HS-5 (cell line): Measurements from ENCODE around the gene CRYGS.
"Not testable (repeated sequence)": the region's sequence is repeated elsewhere in the genome, so short reads cannot be mapped to it uniquely, and the experiment has no call there.

Source experiments
- DNase-seq: peaks from one replicate; pipeline ENCODE4 v3.0.0-alpha.2; 2012; ENCODE audit warnings: low read depth

The CRYGS gene

DNA sequence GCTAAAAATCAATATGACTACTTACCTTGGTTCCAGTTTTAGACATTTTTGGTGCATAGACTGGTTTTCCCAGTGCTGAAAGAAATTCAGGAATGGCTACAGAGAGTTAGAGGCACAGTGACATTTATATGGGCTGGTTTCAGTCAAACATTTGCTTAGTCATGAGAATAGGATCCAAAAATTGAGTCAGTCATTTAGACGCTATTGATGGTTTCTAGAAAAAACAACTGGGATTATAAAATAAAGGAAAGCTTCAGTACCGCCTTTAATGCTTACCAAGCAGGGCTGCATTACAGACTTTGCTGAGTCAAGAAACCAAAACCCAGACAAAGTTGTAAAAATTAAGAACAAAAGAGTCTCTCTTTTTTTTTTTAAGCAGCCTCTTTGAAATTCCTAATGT, at the start of gene CRYGS:
CRYGS (minus strand) TSS at position 100 of the 400 bp plus-strand sequence; CDS start at position 46, 54 bp downstream.
- no peak for DNase-seq

DNA sequence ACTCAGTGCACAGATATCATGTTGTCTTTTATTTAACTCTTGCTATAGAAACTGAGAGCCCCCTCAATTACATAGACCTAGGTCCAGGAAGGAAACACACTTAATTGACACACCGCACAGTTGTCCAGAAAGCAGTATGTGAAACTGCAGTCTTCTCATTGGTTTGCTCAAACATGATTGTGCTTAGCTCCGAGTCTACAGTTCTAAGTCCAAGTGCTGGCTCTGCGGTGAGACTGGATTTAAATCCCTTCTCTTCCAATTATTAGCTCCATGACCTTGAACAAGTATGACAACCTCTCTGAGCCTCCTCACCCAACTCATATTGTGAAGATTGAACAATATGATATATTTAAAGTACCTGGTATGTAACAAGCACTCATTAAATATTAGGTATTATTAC, 49.7 kb upstream of the CRYGS start:
- DNase-seq, result no peak

DNA sequence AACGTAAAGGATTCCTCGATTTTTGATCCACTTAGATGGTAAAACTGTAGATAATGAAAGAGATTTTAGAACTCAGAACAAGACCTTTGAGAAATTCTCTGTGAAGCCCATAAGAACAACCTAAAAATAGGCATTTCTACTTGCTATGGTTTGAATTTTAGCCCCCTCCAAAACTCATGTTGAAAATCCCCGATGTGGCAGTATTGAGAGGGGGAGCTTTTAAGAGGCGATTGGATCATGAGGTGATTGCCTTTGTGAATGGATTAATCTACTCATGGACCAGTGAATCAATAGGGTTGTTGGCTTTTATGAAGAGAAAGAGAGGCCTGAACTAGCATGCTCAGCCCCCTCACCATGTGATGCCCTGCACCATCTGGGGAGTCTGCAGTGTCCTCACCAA, 48.5 kb upstream of the CRYGS start:
- no peak for DNase-seq

DNA sequence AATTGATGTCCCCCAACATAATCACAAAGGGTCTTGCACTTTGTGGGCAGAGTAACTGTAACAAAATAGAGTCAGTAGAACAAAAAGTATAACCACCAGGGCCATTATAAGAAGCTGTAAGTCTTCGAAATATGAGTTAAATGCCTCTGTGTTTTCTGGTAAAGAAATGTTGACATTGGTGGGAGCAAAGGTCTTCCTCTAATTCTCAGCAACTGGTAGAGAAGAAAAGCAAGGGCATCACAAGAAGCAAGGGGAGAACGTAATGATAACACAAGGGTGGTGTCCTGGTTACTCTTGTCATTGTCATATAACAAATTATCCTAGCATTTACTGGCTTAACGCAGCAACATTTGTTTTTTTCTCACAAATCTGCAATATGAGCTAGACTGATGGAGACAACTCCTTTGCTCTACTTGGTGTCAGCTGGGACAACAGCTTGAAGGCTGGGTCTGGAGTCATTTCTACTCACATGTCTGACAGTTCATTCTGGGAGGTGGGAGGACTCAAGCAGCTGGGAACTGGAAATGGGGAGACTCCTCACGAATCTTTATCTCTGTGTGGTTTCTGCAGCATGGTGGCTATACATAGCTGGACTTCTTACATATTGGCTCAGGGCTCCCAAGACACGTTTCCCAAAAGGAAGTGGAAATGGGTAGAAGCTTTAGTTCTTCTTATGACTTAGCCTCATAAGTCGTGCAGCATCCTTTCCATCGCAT, 46.6 kb upstream of the CRYGS start:
- DNase-seq, result no peak

DNA sequence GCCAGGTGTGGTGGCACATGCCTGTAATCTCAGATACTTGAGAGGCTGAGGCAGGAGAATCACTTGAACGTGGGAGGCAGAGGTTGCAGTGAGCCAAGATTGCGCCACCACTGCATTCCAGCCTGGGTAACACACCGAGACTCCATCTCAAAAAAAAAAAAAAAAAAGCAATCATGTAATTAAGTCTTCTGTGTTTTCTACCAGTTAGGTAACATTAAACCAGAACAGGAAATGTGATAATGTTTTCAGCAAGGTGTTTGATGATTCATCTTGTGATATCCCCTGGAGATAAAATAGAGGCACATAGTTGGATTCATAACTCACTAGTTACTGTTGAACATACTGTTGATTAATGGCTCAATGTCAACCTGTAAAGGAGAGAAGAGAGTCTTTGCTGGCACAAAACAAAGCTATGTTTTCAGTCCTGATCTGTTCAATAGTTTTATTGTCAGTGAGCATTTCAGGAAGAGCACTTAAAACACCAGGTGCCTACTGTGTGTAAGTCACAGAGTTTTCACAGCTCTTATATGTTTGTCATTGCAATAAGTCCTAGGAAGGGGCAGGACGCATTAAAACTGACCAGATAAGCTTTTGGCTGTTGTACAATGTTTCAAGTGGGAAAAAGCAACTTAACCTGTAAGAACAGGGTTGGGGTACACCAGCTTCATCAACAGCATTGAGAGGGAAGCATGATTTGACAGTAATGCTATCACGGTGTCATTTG, 45.8 kb upstream of the CRYGS start:
- DNase-seq, result no peak

DNA sequence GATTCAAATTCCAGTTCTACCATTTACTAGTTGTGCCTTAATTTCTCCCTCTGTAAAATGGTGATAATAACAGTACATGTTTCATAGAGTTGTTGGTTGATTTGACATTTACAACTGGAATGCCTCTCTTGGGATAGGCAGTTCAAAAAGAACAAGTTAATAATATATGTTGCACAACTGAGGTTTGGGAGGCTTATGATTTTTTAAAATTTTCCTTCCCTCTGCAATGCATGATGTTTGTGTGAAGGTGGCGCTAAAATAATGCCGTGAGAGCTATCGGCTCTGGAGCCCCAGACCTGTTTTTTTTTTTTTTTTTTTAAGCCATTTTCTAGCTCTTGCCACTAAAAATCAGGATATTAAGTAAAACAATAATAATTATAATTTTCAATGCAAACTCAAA, 44.9 kb upstream of the CRYGS start:
- DNase-seq, result no peak

DNA sequence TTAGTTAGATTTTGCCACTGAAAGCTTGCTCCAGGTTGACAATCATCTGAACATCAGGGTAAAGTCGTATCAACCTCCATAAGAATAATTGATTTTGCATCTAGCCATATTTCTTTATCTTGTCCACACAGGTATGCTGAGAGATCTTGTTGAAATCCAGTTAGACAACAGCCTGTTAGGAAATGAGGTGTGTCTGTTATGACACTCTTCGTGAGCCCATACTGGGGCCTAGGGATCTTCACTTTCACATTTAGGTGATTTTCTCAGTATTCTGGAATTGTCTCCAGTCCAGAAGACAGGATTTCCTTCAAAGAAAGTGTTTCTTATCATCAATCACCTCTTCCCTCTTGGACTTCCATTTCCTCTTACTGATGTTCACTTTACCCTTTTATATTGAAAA, 44.5 kb upstream of the CRYGS start:
- no peak for DNase-seq

DNA sequence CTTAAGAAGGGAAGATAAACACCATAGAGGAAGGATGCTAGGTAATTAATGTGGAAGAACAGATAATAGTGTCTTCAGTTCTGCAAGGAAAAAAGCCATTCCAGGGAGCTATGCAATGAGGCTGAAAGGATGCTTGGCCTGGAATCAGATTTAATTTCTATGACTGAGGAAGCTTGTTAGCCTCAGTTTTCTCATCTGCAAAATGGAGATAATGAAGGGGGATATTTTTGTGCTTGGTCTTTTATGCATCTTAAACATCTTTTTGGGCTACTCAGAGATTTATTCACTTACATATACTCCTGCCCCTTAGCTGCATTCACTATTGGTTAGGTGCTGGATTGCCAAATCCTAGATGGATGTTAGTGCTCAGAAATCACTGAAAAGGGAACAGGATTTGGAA, 43.0 kb upstream of the CRYGS start:
- DNase-seq, result no peak

DNA sequence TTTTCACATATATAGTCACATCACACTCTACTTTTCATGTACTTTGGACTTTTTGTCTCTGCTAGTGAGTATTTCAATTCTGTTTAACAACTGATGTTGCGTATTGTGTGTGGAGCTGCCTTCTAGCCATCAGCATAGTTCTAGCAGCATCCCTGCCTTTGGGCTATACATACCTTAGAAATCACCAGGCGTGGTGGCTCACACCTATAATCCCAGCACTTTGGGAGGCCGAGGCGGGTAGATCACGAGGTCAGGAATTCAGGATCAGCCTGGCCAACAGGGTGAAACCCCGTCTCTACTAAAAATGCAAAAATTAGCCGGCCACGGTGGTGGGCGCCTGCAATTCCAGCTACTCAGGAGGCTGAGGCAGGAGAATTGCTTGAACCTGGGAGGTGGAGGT, 42.1 kb upstream of the CRYGS start:
- DNase-seq, result not testable (repeated sequence)

DNA sequence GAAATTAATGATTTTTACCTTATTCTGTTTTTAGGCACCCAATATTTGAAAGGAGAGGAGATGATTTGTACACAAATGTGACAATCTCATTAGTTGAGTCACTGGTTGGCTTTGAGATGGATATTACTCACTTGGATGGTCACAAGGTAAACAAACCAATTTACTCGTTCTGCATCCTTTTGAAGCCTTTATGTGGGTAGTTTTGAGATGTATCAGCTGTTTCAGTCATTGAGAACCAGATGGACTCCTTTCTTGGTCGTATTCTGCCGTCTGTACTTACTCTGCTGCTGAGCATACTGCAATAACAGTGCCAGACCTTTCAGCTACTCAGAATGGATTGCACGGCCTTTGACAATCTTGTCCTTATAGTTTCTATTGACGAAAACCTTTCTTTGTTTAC, 39.7 kb upstream of the CRYGS start:
- no peak for DNase-seq

DNA sequence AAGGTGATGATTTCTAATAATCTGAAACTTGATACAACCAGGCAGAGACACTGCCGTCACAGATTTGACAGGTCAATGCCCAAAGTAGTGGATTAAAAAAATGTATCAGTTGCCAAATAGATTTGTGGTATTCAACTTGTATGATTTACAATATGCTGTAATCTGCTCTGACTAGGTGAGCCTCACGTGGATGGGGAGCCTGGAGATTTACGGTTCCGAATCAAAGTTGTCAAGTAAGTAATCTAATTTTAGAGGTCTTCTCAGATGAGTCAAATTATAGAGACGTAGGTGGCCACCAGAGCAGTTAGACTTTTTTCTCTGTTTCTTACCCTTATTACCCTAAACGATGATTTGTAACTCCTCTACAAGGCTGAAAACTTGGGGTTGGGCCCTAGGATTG, 38.4 kb upstream of the CRYGS start:
- no peak for DNase-seq

DNA sequence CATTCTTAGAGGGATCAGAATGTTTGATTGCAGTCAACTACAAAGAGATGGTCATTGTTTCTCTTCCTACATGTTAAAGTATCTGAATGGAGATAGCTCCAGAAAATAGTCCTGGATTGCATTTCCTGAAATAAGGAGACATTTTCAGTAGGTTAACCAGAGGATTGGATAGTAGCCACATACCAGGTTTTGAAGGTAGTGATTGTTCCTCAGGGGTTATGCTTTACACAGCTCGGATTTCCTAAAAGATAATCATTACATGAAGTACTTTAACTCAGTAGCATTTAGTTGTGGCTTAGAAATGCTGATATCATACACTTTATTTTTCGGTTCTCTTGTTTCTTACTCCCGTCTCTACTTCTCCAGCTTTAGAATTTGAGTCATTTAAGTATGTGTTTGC, 36.6 kb upstream of the CRYGS start:
- no peak for DNase-seq

DNA sequence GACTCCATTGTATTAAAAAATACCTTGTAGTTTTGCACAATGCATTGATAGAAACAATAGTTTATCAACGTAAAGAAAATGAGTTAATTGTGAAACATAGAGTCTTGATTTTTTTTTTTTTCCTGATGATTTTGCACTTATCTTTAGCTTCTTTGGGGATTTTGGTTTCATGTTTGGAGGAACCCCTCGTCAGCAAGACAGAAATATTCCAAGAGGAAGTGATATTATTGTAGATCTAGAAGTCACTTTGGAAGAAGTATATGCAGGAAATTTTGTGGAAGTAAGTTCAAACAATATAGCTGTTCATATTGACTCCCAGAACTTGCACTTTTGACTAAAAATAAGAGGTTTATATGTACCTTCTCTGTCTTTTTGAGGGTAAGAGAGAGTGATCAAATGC, 33.3 kb upstream of the CRYGS start:
- DNase-seq, result no peak

DNA sequence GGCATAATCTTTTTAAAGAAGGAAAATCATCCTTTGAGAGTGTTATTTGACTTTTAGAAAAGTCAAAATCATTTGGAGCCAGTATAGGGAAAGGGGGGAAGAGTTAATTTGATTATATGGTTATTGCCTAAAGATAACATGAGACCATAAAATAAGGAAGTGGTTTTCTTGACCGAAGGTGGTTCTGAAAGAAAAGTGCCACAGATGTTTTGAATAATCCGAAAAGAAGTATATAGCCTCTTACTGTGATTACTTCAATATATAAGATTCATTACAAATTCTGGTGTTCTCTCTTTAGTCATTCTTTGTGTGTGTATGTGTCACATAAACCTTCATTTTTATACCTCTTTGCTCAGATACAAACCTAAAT, 27.4 kb upstream of the CRYGS start:
- DNase-seq, result no peak

DNA sequence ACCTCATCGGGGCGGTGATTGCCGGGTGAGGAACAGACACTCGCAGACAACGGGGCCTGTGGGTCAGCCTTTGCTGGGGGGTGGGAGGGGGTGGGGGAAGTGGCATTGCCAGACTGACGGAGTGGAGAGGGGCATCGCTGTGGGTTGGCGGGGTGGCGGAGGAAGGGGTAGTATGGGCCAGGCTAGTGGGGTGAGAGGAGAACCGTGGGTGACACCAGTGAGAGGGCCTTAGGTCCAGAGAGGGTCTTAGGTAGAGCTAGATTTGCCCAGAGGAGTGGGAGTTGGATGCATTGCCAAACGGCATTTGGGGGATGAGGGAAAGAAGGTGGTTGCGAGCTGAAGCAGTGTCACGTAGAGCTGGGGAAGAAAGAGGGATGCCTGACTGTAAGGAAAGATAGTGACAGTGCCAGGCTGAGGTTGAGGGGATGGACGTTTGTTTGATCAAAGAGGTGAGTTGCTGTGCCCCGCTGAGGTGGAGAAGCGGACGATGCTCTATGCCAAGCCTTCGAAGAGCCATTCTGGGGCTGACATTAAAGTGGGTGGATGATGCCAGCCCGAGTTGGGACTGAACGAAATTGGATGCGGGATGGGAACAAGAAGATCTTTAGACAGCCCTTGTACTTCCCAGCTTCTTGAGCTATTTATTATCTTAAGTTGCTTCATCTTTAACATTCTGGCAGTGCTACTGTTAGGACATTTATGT, 26.9 kb upstream of the CRYGS start:
- DNase-seq, result no peak

DNA sequence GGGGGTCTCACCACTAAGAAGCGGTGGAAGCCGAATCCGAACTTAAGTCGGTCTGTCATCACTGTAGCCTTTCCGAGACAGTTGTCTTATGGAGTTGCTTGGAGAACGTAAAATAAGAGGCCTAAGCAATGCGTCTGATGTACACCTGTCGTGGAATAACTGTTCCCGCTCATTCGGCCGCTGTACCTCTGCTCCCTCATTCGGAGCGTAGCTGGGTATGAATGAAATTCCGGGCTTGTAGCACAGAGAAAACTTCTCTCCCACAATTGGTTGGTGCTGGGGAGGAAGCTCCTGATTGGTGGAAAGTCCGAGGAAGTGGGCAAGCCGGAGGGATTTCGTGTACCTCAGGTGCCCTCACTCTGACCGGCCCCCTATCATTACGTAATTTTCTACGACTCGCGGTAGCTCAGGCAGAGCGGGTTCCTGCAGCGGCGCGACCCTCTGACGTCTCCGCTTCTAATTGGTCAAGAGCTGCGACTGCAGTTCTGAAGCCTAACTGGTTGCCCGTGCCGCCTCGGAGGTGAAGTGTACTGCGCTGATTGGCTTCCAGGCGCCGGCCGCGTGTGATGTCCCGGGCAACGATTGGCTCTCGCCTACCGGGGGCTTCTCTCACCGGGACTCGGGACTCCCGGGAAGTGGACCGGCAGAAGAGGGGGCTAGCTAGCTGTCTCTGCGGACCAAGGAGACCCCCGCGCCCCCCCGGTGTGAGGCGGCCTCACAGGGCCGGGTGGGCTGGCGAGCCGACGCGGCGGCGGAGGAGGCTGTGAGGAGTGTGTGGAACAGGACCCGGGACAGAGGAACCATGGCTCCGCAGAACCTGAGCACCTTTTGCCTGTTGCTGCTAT, 26.1 kb upstream of the CRYGS start, which contains the start of gene DNAJB11:
DNAJB11 (plus strand) TSS at position 625 of the 845 bp plus-strand sequence; CDS start at position 803, 178 bp downstream.
- DNase-seq, result peak; percentile 99

DNA sequence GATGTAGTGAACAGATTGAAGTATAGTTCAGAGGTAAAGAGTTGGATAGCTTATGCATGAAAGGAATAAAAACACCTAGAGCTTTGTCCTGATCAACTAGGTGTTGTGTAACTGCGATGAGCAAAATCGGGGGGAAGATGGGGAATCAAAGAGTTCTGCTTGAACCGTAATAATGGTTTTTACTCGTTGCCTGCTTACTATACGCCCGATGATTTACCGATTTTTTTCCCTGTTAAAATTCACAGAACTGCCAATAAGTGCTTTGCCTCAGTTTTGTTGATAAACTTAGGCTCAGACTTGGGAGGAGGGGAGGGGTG, 25.6 kb upstream of the CRYGS start:
- no peak for DNase-seq

DNA sequence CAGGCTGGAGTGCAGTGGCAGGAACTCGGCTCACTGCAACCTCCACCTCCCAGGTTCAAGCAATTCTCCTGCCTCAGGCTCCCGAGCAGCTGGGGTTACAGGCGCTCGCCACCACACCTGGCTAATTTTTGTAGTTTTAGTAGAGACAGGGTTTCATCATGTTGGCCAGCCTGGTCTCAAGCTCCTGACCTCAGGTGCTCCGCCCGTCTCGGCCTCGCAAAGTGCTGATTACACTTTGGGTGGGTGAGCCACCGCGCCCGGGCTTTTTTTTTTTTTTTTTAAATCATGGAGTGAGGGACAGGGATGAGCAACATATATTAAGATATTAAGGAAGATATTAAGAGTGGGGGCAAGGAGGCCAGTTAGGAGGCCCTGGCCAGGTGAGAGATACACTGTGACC, 25.2 kb upstream of the CRYGS start:
- DNase-seq, result not testable (repeated sequence)

DNA sequence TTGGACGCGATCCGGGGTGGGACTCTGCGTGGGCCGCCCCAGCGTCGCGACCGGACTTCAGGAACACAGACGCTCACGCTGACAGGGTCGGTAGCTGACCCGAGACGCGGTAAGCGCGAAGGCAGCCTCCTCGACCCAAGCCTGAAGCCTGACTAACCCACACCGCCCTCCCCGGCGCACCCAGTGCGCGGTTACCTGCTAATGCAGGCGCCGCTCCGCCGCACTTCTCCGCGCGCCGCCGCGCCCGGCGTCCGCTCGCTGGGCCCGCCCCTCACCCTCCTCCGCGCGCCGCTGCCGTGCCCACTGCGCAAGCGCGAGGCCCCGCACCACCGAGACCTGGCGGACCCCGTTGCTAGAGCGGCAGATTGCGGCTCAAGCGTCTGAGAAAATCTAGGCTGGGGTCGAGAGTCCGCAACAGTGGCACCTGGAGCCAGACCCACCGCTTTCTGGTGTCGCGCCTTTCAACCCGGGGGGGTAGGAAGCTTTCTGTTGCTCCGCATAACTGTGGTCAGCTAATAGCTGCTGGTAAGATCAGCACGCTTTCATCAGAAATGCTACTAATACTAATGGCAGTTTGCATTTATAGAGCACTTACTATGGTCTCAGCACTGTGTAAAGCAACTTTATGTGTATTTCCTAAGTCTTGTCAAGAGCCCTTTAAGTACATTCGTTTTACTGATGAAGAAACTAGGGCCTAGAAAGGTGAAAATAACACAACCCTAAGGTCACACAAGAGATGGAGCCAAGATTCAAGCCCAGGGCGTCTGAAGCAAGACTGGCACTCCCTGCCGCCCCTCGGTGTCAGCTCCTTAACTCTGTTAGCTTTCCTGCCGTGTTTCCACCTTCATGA, 23.1 kb upstream of the CRYGS start, which contains the start of gene TBCCD1:
TBCCD1 (minus strand) TSS at position 268 of the 850 bp plus-strand sequence. CDS start 3,010 bp downstream, outside the sequence.
- peak; percentile 55 for DNase-seq

DNA sequence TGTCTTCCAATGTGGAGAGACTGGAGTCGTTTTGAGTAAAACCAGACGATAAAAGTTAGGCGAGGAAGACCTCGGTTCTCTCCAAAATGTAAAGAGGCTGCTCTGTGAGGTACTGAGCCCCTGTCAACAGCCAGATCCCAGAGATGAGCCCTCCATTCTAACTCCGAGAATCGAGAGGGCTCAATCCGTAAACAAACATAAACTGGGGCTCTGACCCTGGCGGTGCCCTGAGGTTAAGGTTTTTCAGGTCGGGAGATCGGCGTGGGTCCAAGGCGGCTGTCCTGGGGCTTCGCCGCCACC, 22.5 kb upstream of the CRYGS start:
- no peak for DNase-seq

DNA sequence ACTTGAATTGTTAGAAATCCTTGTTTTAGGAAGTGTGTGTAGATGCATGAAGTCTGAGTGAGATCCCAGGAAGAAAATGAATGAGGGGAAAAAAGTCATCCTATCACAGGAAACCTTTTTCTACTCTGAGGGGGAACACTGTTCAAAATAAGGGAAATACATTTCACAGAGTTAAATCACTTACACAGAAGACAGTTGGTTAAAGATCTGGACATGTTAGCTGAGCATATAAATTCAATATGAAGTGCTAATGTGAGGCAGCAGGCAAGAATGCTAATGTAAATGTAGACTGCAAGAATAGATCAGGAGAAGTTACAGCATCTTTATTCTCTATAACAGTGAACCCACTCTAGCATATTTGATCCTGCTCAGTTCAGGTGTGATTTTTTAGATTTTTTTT, 20.4 kb upstream of the CRYGS start:
- no peak for DNase-seq
